ENCODE results near the gene ASPG.
"Not testable (repeated sequence)": the region's sequence is repeated elsewhere in the genome, so short reads cannot be mapped to it uniquely, and the experiment has no call there.

The ASPG gene

GRCh38 chr14:104149617-104150135 lies 64.2 kb downstream of the ASPG start:
- no peak for TF ChIP-seq JUND (IDR thresholded peaks at IDR 0.05; ENCODE audit: low read depth)
- no peak for DNase-seq (ENCODE audit: low read depth in 1 of 2, low spot score in 1 of 2)
- in situ Hi-C loops (cut with HindIII; ENCODE audit: low pct_unique_long_range_greater_than_20kb, low sequenced_read_pairs), result no loop called here

- no peak for TF ChIP-seq JUND (IDR thresholded peaks at IDR 0.05; ENCODE audit: low read depth)
- no peak for DNase-seq (ENCODE audit: low read depth in 1 of 2, low spot score in 1 of 2)
- in situ Hi-C loops (cut with HindIII; ENCODE audit: low pct_unique_long_range_greater_than_20kb, low sequenced_read_pairs), result no loop called here
These were observed 64.9 kb downstream of the ASPG start for GRCh38 chr14:104150136-104151025.

- DNase-seq (ENCODE audit: low read depth in 1 of 2, low spot score in 1 of 2), result no peak
- in situ Hi-C loops (cut with HindIII; ENCODE audit: low pct_unique_long_range_greater_than_20kb, low sequenced_read_pairs), result no loop called here
- TF ChIP-seq JUND (IDR thresholded peaks at IDR 0.05; ENCODE audit: low read depth), result no peak
These were observed 65.5 kb downstream of the ASPG start for GRCh38 chr14:104151026-104151381.

- in situ Hi-C loops (cut with HindIII; ENCODE audit: low pct_unique_long_range_greater_than_20kb, low sequenced_read_pairs), result no loop called here
- no peak for DNase-seq (ENCODE audit: low read depth in 1 of 2, low spot score in 1 of 2)
- TF ChIP-seq JUND (IDR thresholded peaks at IDR 0.05; ENCODE audit: low read depth), result no peak
These were observed 66.2 kb downstream of the ASPG start for GRCh38 chr14:104151566-104152245.

GRCh38 chr14:104152246-104152575 lies 66.7 kb downstream of the ASPG start:
- TF ChIP-seq JUND (IDR thresholded peaks at IDR 0.05; ENCODE audit: low read depth), result no peak
- no peak for DNase-seq (ENCODE audit: low read depth in 1 of 2, low spot score in 1 of 2)
- in situ Hi-C loops (cut with HindIII; ENCODE audit: low pct_unique_long_range_greater_than_20kb, low sequenced_read_pairs), result no loop called here

- in situ Hi-C loops (cut with HindIII; ENCODE audit: low pct_unique_long_range_greater_than_20kb, low sequenced_read_pairs), result no loop called here
- no peak for TF ChIP-seq JUND (IDR thresholded peaks at IDR 0.05; ENCODE audit: low read depth)
These were observed 67.3 kb downstream of the ASPG start for GRCh38 chr14:104152686-104153393.

GRCh38 chr14:104153394-104153755 lies 67.9 kb downstream of the ASPG start:
- DNase-seq (ENCODE audit: low read depth in 1 of 2, low spot score in 1 of 2), result not testable (repeated sequence)

More at GRCh38 chr14:104152686-104153393, 67.3 kb downstream of the ASPG start:
- no peak for DNase-seq (ENCODE audit: low read depth in 1 of 2, low spot score in 1 of 2)

GRCh38 chr14:104154246-104154645 lies 68.7 kb downstream of the ASPG start:
- in situ Hi-C loops (cut with HindIII; ENCODE audit: low pct_unique_long_range_greater_than_20kb, low sequenced_read_pairs), result no loop called here
- TF ChIP-seq JUND (IDR thresholded peaks at IDR 0.05; ENCODE audit: low read depth), result no peak
- no peak for DNase-seq (ENCODE audit: low read depth in 1 of 2, low spot score in 1 of 2)

More at GRCh38 chr14:104153394-104153755, 67.9 kb downstream of the ASPG start:
- in situ Hi-C loops (cut with HindIII; ENCODE audit: low pct_unique_long_range_greater_than_20kb, low sequenced_read_pairs), result not testable (repeated sequence)

- no peak for TF ChIP-seq JUND (IDR thresholded peaks at IDR 0.05; ENCODE audit: low read depth)
- DNase-seq (ENCODE audit: low read depth in 1 of 2, low spot score in 1 of 2), result no peak
- in situ Hi-C loops (cut with HindIII; ENCODE audit: low pct_unique_long_range_greater_than_20kb, low sequenced_read_pairs), result no loop called here
These were observed 70.0 kb downstream of the ASPG start for GRCh38 chr14:104155513-104155912.

- no peak for DNase-seq (ENCODE audit: low read depth in 1 of 2, low spot score in 1 of 2)
- TF ChIP-seq JUND (IDR thresholded peaks at IDR 0.05; ENCODE audit: low read depth), result no peak
- in situ Hi-C loops (cut with HindIII; ENCODE audit: low pct_unique_long_range_greater_than_20kb, low sequenced_read_pairs), result no loop called here
These were observed 70.6 kb downstream of the ASPG start for GRCh38 chr14:104156142-104156541.

- in situ Hi-C loops (cut with HindIII; ENCODE audit: low pct_unique_long_range_greater_than_20kb, low sequenced_read_pairs), result no loop called here
- no peak for TF ChIP-seq JUND (IDR thresholded peaks at IDR 0.05; ENCODE audit: low read depth)
- DNase-seq (ENCODE audit: low read depth in 1 of 2, low spot score in 1 of 2), result peak; percentile 41 to 69
These were observed 71.8 kb downstream of the ASPG start for GRCh38 chr14:104157016-104157928.
